SK-N-SH (cell line): ENCODE data around the gene KY.

Source experiments
- CTCF ChIP-seq: fragments of 200-600 bp; sonication (generic); IDR thresholded peaks from 2 replicates; pipeline ENCODE4 v1.6.1; 2017; ENCODE audit warnings: antibody characterized with exemption, mild to moderate bottlenecking, moderate library complexity
- EP300 ChIP-seq, 2 experiments: IDR thresholded peaks; 2 replicates each; pipeline versions ENCODE4 v1.4.0 to v1.6.1; 2012; ENCODE audit warnings: borderline replicate concordance in 1 of 2, low read depth in 1 of 2, low read length in 1 of 2
- NFIC ChIP-seq: IDR thresholded peaks from 2 replicates; pipeline ENCODE4 v1.4.0; 2012; ENCODE audit warnings: borderline replicate concordance
- NRF1 ChIP-seq: IDR thresholded peaks from 2 replicates; pipeline ENCODE4 v1.6.1; 2012; ENCODE audit warnings: low read depth, mild to moderate bottlenecking, low read length
- POLR2AphosphoS5 ChIP-seq: IDR thresholded peaks from 2 replicates; pipeline ENCODE4 v1.6.1; 2012; ENCODE audit warnings: low read depth, low read length
- TEAD4 ChIP-seq: IDR thresholded peaks from 2 replicates; pipeline ENCODE4 v1.4.0; 2012; ENCODE audit warnings: mild to moderate bottlenecking, borderline replicate concordance; ENCODE audit not compliant: insufficient read depth
- USF1 ChIP-seq: IDR thresholded peaks from 2 replicates; pipeline ENCODE4 v1.4.0; 2012; ENCODE audit warnings: low read depth, borderline replicate concordance
- YY1 ChIP-seq: IDR thresholded peaks from 2 replicates; pipeline ENCODE4 v1.4.0; 2012; ENCODE audit warnings: low read depth, mild to moderate bottlenecking

GRCh38 chr3:134636406-134636805, 14.4 kb downstream of the KY start:
- TF ChIP-seq CTCF (no peak), YY1 (no peak), NRF1 (no peak), NFIC (no peak), TEAD4 (no peak), USF1 (no peak), POLR2AphosphoS5 (no peak), EP300 (IDR thresholded peaks at IDR 0.05; ENCODE audit: borderline replicate concordance in 1 of 2, low read depth in 1 of 2, low read length in 1 of 2) (no peak)
